Panc1 (cell line): ENCODE data around the gene PCDH7. TPM values are rescaled to one million over a fixed set of nuclear protein-coding genes. Genes with fewer than 3 reads are reported as not detected.

ENCODE experiments used
- ATAC-seq: fragments of 200-7000 bp; cut with Tn5 transposase; 2 replicates; pipeline ENCODE4 v1.9.1; 2020; ENCODE audit warnings: mild to moderate bottlenecking, moderate library complexity
- BruUV-seq: library from RNA; stranded (reverse); fragments of 400-500 nt; replicated peaks from 2 replicates; lab custom pipeline; 2021; lab: Mats Ljungman, UMichigan
- CTCF ChIA-PET: fragments of 300-600 bp; sonication (Branson Sonifier 250); formaldehyde crosslinking; loops from one replicate; lab custom pipeline; 2022; ENCODE audit warnings: antibody characterized with exemption; lab: Charles Lee
- POLR2A ChIA-PET: fragments of 300-600 bp; sonication (Branson Sonifier 250); formaldehyde crosslinking; loops from one replicate; lab custom pipeline; 2022; ENCODE audit warnings: antibody characterized with exemption; lab: Charles Lee
- DNase-seq: peaks from one replicate; pipeline ENCODE4 v3.0.0-alpha.2; 2010; ENCODE audit warnings: low read depth, low spot score
- H3K27ac ChIP-seq: 2 replicates; pipeline ENCODE4 v1.5.1; 2011; ENCODE audit warnings: mild to moderate bottlenecking, low read length, inconsistent platforms
- H3K27me3 ChIP-seq: fragments of 200-500 bp; sonication (Bioruptor generic); 2 replicates; pipeline ENCODE4 v1.6.0; 2014; ENCODE audit warnings: low read length, inconsistent platforms; ENCODE audit not compliant: control insufficient read depth, insufficient read depth
- H3K36me3 ChIP-seq: fragments of 200-500 bp; sonication (Bioruptor generic); 2 replicates; pipeline ENCODE4 v1.5.1; 2014; ENCODE audit warnings: inconsistent platforms, mild to moderate bottlenecking, low read length, moderate library complexity; ENCODE audit not compliant: control insufficient read depth, insufficient read depth
- H3K4me1 ChIP-seq: 2 replicates; pipeline ENCODE4 v1.5.1; 2011; ENCODE audit warnings: inconsistent platforms, mild to moderate bottlenecking, low read length, moderate library complexity; ENCODE audit not compliant: control insufficient read depth, insufficient read depth
- H3K4me3 ChIP-seq, 2 experiments: 2 replicates each; pipeline ENCODE4 v1.5.1; 2011 to 2012; ENCODE audit warnings: low read depth in 2 of 2, low read length in 2 of 2, mild to moderate bottlenecking in 2 of 2, inconsistent platforms in 1 of 2, moderate library complexity in 1 of 2
- H3K9me3 ChIP-seq: fragments of 200-500 bp; sonication (Bioruptor generic); 2 replicates; pipeline ENCODE4 v1.5.1; 2014; ENCODE audit warnings: low read depth, mild to moderate bottlenecking, inconsistent platforms, low read length, moderate library complexity; ENCODE audit not compliant: control insufficient read depth, insufficient read depth
- CTCF ChIP-seq: fragments of 450-650 bp; IDR thresholded peaks from 2 replicates; pipeline ENCODE4 v1.5.1; 2017; ENCODE audit warnings: mild to moderate bottlenecking
- POLR2AphosphoS5 ChIP-seq: IDR thresholded peaks from 2 replicates; pipeline ENCODE4 v1.6.1; 2012; ENCODE audit warnings: mild to moderate bottlenecking, low read depth, low read length, moderate library complexity
- REST ChIP-seq, 2 experiments: IDR thresholded peaks; 2 replicates each; pipeline ENCODE4 v1.6.1; 2011 to 2012; ENCODE audit warnings: low read depth in 2 of 2, control low read depth in 1 of 2, low read length in 1 of 2, mild to moderate bottlenecking in 1 of 2, moderate library complexity in 1 of 2; ENCODE audit not compliant: insufficient read depth in 1 of 2
- SIN3A ChIP-seq: IDR thresholded peaks from 2 replicates; pipeline ENCODE4 v1.6.1; 2012; ENCODE audit warnings: low read depth, mild to moderate bottlenecking, low read length, moderate library complexity, borderline replicate concordance; ENCODE audit not compliant: insufficient read depth
- TCF7L2 ChIP-seq: IDR thresholded peaks from 2 replicates; pipeline ENCODE4 v1.6.1; 2011; ENCODE audit warnings: mild to moderate bottlenecking, low read depth, low read length, inconsistent platforms
- in situ Hi-C: cut with HindIII; loops from 2 replicates; pipeline ENCODE4 v1.10.0; 2016; ENCODE audit warnings: low sequenced_read_pairs, low pct_unique_long_range_greater_than_20kb
- intact Hi-C: fragments of 100-400 bp; cut with micrococcal nuclease; formaldehyde crosslinking; loops from one replicate; pipeline ENCODE4 v1.10.0; 2022; ENCODE audit not compliant: unreplicated experiment
- total RNA-seq: library from RNA; stranded (reverse); gene quantifications from one replicate; pipeline ENCODE4 v1.2.1, GENCODE V29; 2021; ENCODE audit not compliant: unreplicated experiment

PCDH7 gene
- total RNA-seq, 1 experiment from 2014 or later: 31.6 TPM

GRCh38 chr4:30753316-30753715, 33.1 kb downstream of the PCDH7 start:
- CTCF ChIA-PET: no interaction called here
- H3K27ac ChIP-seq: no peak overlapping the region
- H3K4me1 ChIP-seq: peaks cover 9% of the 10 kb centered on the region; the same call in 1 of the 2 replicates
- POLR2A ChIA-PET: no interaction called here
- TF ChIP-seq REST (IDR thresholded peaks at IDR 0.05; ENCODE audit: insufficient read depth in 1 of 2, low read depth in 2 of 2, low read length in 1 of 2) (no peak), POLR2AphosphoS5 (no peak), SIN3A (no peak), TCF7L2 (no peak), CTCF (no peak)
- in situ Hi-C loops (no loop called here), intact Hi-C loops (no loop called here)
- H3K9me3 ChIP-seq: no peaks in the 10 kb centered on the region
- no peaks in the 10 kb centered on the region for H3K36me3 ChIP-seq
- no peak overlapping the region for H3K4me3 ChIP-seq
- no peaks in the 10 kb centered on the region for H3K27me3 ChIP-seq
- BruUV-seq: no TSS peak
- no peak for ATAC-seq
- DNase-seq: no peak

GRCh38 chr4:30754021-30754420, 33.9 kb downstream of the PCDH7 start:
- Histone ChIP-seq H3K4me3 (no peak overlapping the region), H3K4me1 (peaks cover 9% of the 10 kb centered on the region; the same call in 1 of the 2 replicates), H3K27ac (no peak overlapping the region), H3K36me3 (no peaks in the 10 kb centered on the region), H3K27me3 (no peaks in the 10 kb centered on the region), H3K9me3 (no peaks in the 10 kb centered on the region)
- no peak for DNase-seq
- intact Hi-C loops (no loop called here), in situ Hi-C loops (no loop called here)
- BruUV-seq: no TSS peak
- TF ChIP-seq REST (IDR thresholded peaks at IDR 0.05; ENCODE audit: insufficient read depth in 1 of 2, low read depth in 2 of 2, low read length in 1 of 2): no peak
- TF ChIP-seq TCF7L2: no peak
- ChIA-PET CTCF (no interaction called here), POLR2A (no interaction called here)
- no peak for ATAC-seq
